Neuronal stem cell (in vitro differentiated cells): ENCODE measurements around the gene SIGLEC1.
A peak's percentile ranks its signal among the peaks of the same experiment; 100 is the strongest.

ENCODE experiments used
- DNase-seq: peaks from one replicate; pipeline ENCODE4 v3.0.0-alpha.2; 2013; ENCODE audit warnings: low spot score
- H2AFZ ChIP-seq: one replicate; pipeline ENCODE4 v1.6.1; 2013; ENCODE audit warnings: mild to moderate bottlenecking, low read length, inconsistent platforms
- H2AK5ac ChIP-seq: 2 replicates; pipeline ENCODE4 v1.6.1; 2013; ENCODE audit warnings: low read depth, mild to moderate bottlenecking, inconsistent platforms, low read length, moderate library complexity, mixed read lengths
- H2BK120ac ChIP-seq: 2 replicates; pipeline ENCODE4 v1.6.1; 2013; ENCODE audit warnings: low read depth, mild to moderate bottlenecking, inconsistent platforms, low read length, moderate library complexity, mixed read lengths
- H2BK12ac ChIP-seq: one replicate; pipeline ENCODE4 v1.6.1; 2013; ENCODE audit warnings: low read length, inconsistent platforms
- H2BK15ac ChIP-seq: 2 replicates; pipeline ENCODE4 v1.6.1; 2013; ENCODE audit warnings: mild to moderate bottlenecking, low read length, inconsistent platforms, mixed read lengths
- H2BK5ac ChIP-seq: one replicate; pipeline ENCODE4 v1.6.1; 2013; ENCODE audit warnings: inconsistent platforms, mild to moderate bottlenecking, low read length, moderate library complexity
- H3K14ac ChIP-seq: one replicate; pipeline ENCODE4 v1.6.1; 2013; ENCODE audit warnings: low read length, inconsistent platforms
- H3K18ac ChIP-seq: 2 replicates; pipeline ENCODE4 v1.6.1; 2013; ENCODE audit warnings: low read length, inconsistent platforms
- H3K23ac ChIP-seq: 2 replicates; pipeline ENCODE4 v1.6.1; 2013; ENCODE audit warnings: low read depth, mild to moderate bottlenecking, mixed read lengths, low read length, inconsistent platforms; ENCODE audit not compliant: poor library complexity
- H3K27ac ChIP-seq: replicated peaks from 3 replicates; pipeline ENCODE4 v1.5.1; 2013; ENCODE audit warnings: low read length, inconsistent platforms
- H3K27me3 ChIP-seq, 3 experiments: 2 replicates each; pipeline ENCODE4 v1.6.1; 2013; ENCODE audit warnings: low read length in 3 of 3, mild to moderate bottlenecking in 2 of 3, inconsistent platforms in 1 of 3, low read depth in 1 of 3, mixed read lengths in 1 of 3, moderate library complexity in 1 of 3; ENCODE audit not compliant: control insufficient read depth in 3 of 3, insufficient read depth in 3 of 3
- H3K36me3 ChIP-seq, 2 donors: replicated peaks in 1 of 2; 2 replicates each; pipeline ENCODE4 v1.6.1; 2013; ENCODE audit warnings: low read length in 2 of 2; ENCODE audit not compliant: control insufficient read depth in 2 of 2, insufficient read depth in 2 of 2
- H3K4ac ChIP-seq: 2 replicates; pipeline ENCODE4 v1.6.1; 2013; ENCODE audit warnings: inconsistent platforms, mild to moderate bottlenecking, low read length, moderate library complexity
- H3K4me1 ChIP-seq, 2 donors: 1 replicate in 1 of 2; 2 replicates in 1 of 2; pipeline ENCODE4 v1.6.1; 2013; ENCODE audit warnings: low read length in 2 of 2, low read depth in 1 of 2; ENCODE audit not compliant: control insufficient read depth in 2 of 2, insufficient read depth in 1 of 2
- H3K4me2 ChIP-seq: one replicate; pipeline ENCODE4 v1.6.1; 2013; ENCODE audit warnings: mild to moderate bottlenecking, low read length, inconsistent platforms; ENCODE audit not compliant: insufficient read depth, poor library complexity, severe bottlenecking
- H3K4me3 ChIP-seq, 2 donors: 2 replicates each; pipeline ENCODE4 v1.5.1; 2013; ENCODE audit warnings: low read length in 2 of 2, mild to moderate bottlenecking in 2 of 2, inconsistent platforms in 1 of 2, moderate library complexity in 1 of 2
- H3K79me1 ChIP-seq: one replicate; pipeline ENCODE4 v1.6.1; 2013; ENCODE audit warnings: low read depth, mild to moderate bottlenecking, inconsistent platforms, low read length, moderate library complexity
- H3K9ac ChIP-seq: one replicate; pipeline ENCODE4 v1.6.1; 2013; ENCODE audit warnings: mild to moderate bottlenecking, low read depth, low read length, inconsistent platforms; ENCODE audit not compliant: poor library complexity
- H3K9me3 ChIP-seq, 2 donors: replicated peaks in 1 of 2; 2 replicates each; pipeline versions ENCODE3 to v1.6.1; 2013; ENCODE audit warnings: low read length in 2 of 2, mild to moderate bottlenecking in 2 of 2, inconsistent platforms in 1 of 2, low read depth in 1 of 2, mixed read lengths in 1 of 2, moderate library complexity in 1 of 2; ENCODE audit not compliant: control insufficient read depth in 2 of 2, insufficient read depth in 1 of 2
- H4K8ac ChIP-seq: one replicate; pipeline ENCODE4 v1.6.1; 2013; ENCODE audit warnings: low read depth, mild to moderate bottlenecking, inconsistent platforms, low read length, moderate library complexity
- H4K91ac ChIP-seq: one replicate; pipeline ENCODE4 v1.6.1; 2013; ENCODE audit warnings: low read length, low read depth, mild to moderate bottlenecking, inconsistent platforms; ENCODE audit not compliant: poor library complexity
- WGBS, 2 donors: extraction: QIAGEN DNeasy Blood & Tissue Kit; methylation state at CpG; one replicate each; pipeline ENCODE4 v1.1.7; 2013; ENCODE audit warnings: missing lambda C conversion rate in 2 of 2, mixed read lengths in 1 of 2; ENCODE audit not compliant: insufficient read length in 2 of 2, insufficient replicate concordance in 1 of 2; ENCODE audit errors: extremely low coverage in 2 of 2; 5-methylcytosine and 5-hydroxymethylcytosine counted together

SIGLEC1 gene

GRCh38 chr20:3749087-3749688 lies 36.8 kb upstream of the SIGLEC1 start:
- Histone ChIP-seq H3K4ac (peak overlapping the region; percentile 30), H3K4me3 (no peak overlapping the region), H3K9ac (peak overlapping the region; percentile 89), H3K4me2 (peak overlapping the region; percentile 37), H3K36me3 (peaks cover 0 to 10% of the 10 kb centered on the region in 2 donors), H2BK12ac (peak overlapping the region; percentile 30), H2BK5ac (no peak overlapping the region), H3K27ac (no peak overlapping the region), H3K18ac (peak overlapping the region; percentile 94), H3K4me1 (peaks cover 0 to 10% of the 10 kb centered on the region in 2 donors), H4K91ac (no peak overlapping the region), H3K27me3 (peaks cover 12 to 73% (median 19%) of the 10 kb centered on the region in 3 experiments), H2BK120ac (no peak overlapping the region), H3K14ac (peak overlapping the region; percentile 9), H3K9me3 (peaks cover 0 to 2% of the 10 kb centered on the region in 2 donors), H3K23ac (peak overlapping the region; percentile 52), H4K8ac (peak overlapping the region; percentile 93), H2BK15ac (peak overlapping the region; percentile 77), H2AFZ (no peak overlapping the region), H2AK5ac (peak overlapping the region; percentile 66), H3K79me1 (no peaks in the 10 kb centered on the region)
- no peak for DNase-seq
- no CpG with 5 or more reads among the region's 24 CpGs for WGBS, 2 donors

- Histone ChIP-seq H2BK12ac (no peak overlapping the region), H2BK120ac (no peak overlapping the region), H3K36me3 (peaks cover 0 to 10% of the 10 kb centered on the region in 2 donors), H3K18ac (no peak overlapping the region), H3K4ac (no peak overlapping the region), H3K4me2 (no peak overlapping the region), H3K23ac (no peak overlapping the region), H2BK15ac (no peak overlapping the region), H3K9me3 (peaks cover 0 to 2% of the 10 kb centered on the region in 2 donors), H3K14ac (peak overlapping the region; percentile 91), H4K8ac (peak overlapping the region; percentile 17), H2BK5ac (no peak overlapping the region), H3K4me1 (peaks cover 0 to 10% of the 10 kb centered on the region in 2 donors), H3K4me3 (no peak overlapping the region), H4K91ac (no peak overlapping the region), H3K79me1 (no peaks in the 10 kb centered on the region), H3K9ac (no peak overlapping the region), H3K27me3 (peaks cover 12 to 76% (median 27%) of the 10 kb centered on the region in 3 experiments), H3K27ac (no peak overlapping the region), H2AK5ac (peak overlapping the region; percentile 38), H2AFZ (no peak overlapping the region)
- no peak for DNase-seq
- WGBS, 2 donors, result no CpG with 5 or more reads among the region's 16 CpGs
Measured at GRCh38 chr20:3748073-3748472, 35.7 kb upstream of the SIGLEC1 start.

- Histone ChIP-seq H2AFZ (no peak overlapping the region), H3K4me1 (peaks cover 0 to 10% of the 10 kb centered on the region in 2 donors), H4K8ac (no peak overlapping the region), H3K27me3 (peaks cover 12 to 71% (median 27%) of the 10 kb centered on the region in 3 experiments), H3K9ac (no peak overlapping the region), H3K18ac (no peak overlapping the region), H3K36me3 (peaks cover 0 to 10% of the 10 kb centered on the region in 2 donors), H4K91ac (no peak overlapping the region), H3K79me1 (no peaks in the 10 kb centered on the region), H2BK12ac (no peak overlapping the region), H3K14ac (no peak overlapping the region), H3K27ac (no peak overlapping the region), H3K4ac (no peak overlapping the region), H2BK15ac (no peak overlapping the region), H3K4me2 (no peak overlapping the region), H3K9me3 (peaks cover 0 to 2% of the 10 kb centered on the region in 2 donors), H2AK5ac (no peak overlapping the region), H3K4me3 (no peak overlapping the region), H2BK5ac (no peak overlapping the region), H2BK120ac (no peak overlapping the region), H3K23ac (peak overlapping the region; percentile 47)
- no peak for DNase-seq
- WGBS, 2 donors, result no CpG with 5 or more reads among the region's 2 CpGs
Measured at GRCh38 chr20:3747471-3747870, 35.1 kb upstream of the SIGLEC1 start.

GRCh38 chr20:3745686-3746173 lies 33.3 kb upstream of the SIGLEC1 start:
- Histone ChIP-seq H4K8ac (no peak overlapping the region), H2AK5ac (peak overlapping the region; percentile 67), H3K4me1 (peaks cover 0 to 10% of the 10 kb centered on the region in 2 donors), H3K4me3 (no peak overlapping the region), H3K9ac (peak overlapping the region; percentile 30), H2AFZ (no peak overlapping the region), H3K27ac (no peak overlapping the region), H3K14ac (peak overlapping the region; percentile 41), H2BK120ac (no peak overlapping the region), H3K9me3 (peaks cover 0 to 2% of the 10 kb centered on the region in 2 donors), H2BK5ac (no peak overlapping the region), H3K36me3 (peaks cover 0 to 3% of the 10 kb centered on the region in 2 donors), H3K4me2 (peak overlapping the region; percentile 60), H3K23ac (peak overlapping the region; percentile 94), H3K18ac (peak overlapping the region; percentile 85), H2BK15ac (no peak overlapping the region), H2BK12ac (peak overlapping the region; percentile 75), H3K79me1 (no peaks in the 10 kb centered on the region), H4K91ac (no peak overlapping the region), H3K27me3 (peaks cover 7 to 53% (median 27%) of the 10 kb centered on the region in 3 experiments), H3K4ac (peak overlapping the region; percentile 57)
- no CpG with 5 or more reads among the region's 11 CpGs for WGBS, 2 donors
- DNase-seq, result no peak
